Activated T-cell treated with anti-CD3 and anti-CD28 coated beads, Interleukin-2, amount 50 U/mL, for 1 hour (primary cell): Measurements from ENCODE around the gene FIBCD1.

Experiments
- DNase-seq: peaks from one replicate; pipeline ENCODE4 v3.0.0-alpha.2; 2020

FIBCD1 gene, protein sequence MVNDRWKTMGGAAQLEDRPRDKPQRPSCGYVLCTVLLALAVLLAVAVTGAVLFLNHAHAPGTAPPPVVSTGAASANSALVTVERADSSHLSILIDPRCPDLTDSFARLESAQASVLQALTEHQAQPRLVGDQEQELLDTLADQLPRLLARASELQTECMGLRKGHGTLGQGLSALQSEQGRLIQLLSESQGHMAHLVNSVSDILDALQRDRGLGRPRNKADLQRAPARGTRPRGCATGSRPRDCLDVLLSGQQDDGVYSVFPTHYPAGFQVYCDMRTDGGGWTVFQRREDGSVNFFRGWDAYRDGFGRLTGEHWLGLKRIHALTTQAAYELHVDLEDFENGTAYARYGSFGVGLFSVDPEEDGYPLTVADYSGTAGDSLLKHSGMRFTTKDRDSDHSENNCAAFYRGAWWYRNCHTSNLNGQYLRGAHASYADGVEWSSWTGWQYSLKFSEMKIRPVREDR

DNA sequence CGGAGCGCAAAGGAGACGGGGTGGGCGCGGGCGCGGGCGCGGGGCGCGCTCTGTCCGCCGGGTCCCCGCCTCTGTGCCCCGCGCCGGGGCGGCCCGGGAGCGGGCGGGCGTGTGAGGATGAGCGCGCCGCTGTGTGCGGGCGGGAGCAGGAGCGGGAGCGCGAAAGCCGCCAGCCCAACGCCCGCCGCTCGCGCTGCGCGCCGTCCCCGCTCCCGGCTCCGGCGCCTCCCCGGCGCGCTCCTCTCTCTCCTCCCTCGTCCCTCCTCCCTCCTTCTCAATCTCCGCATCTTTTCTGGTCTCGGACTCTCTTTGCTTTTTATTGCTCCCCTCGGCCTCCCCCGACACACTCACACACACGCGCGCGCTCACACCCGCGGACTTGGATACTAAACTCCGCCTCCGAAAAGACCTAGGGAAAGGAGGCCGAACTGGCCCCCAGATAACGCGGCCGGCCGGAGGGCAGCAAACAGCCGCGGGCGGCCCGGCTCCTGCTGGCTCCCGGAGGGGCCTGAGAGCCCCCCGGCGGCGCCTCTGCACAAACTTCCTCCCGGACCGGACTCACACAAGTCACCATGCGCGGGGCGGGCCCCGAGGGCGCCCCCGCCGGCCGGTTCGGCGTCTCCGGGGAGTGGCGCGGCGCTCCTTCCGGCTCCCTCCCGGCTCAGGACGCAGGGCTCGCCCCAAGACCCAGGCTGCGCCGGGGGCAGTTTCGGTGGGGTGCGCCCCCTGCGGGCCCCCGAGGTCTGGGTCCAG lies at the start of gene FIBCD1:
FIBCD1 (minus strand) TSS at position 596 of the 753 bp plus-strand sequence. CDS start 640 bp downstream, outside the sequence.
- no peak for DNase-seq

DNA sequence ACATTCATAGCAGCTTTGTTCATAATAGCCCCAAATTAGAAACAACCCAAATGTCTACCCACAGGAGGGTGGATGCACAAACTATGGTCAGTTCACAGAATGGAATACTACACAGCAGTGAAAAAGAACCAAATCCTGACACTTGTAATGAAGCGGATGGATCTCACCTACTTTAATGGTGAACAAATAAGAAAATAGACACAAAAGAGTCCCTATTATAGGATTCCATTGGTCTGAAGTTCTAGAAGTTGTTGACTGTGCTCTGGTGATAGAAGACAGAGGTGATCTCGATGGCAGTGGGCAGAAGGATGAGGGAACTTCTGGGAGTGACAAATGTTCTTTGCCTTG lies 49.3 kb upstream of the FIBCD1 start:
- DNase-seq, result no peak

DNA sequence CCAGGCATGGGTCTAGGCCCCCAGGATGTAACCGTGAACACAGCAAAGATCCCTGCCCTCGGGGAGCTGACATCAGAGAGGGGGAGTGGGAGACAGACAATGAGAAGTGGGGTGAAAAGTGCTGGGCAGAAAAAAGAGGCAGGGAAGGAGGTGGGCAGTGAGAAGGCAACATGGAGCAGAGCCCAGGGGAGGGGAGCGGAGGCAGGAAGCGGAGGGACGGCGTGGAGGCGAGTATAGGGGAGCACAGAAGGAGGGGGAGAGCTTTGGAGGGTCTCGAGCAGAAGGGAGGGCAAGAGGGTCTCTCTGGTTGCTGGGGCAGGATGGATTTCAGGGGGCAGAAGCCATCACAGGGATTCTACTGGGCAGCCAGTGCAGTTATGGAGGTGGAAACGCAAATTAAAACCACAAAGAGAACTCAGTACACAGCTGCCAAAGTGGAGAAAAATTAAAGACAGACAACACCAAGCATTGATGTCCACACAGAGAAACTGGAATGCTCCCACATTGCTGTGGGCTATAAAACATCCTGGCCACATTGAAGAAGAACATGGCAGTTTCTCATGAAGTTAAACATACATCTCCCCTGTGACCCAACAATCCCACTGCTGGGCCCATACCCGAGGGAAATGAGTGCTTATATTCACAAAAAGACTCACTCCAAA lies 48.8 kb upstream of the FIBCD1 start:
- DNase-seq, result no peak

DNA sequence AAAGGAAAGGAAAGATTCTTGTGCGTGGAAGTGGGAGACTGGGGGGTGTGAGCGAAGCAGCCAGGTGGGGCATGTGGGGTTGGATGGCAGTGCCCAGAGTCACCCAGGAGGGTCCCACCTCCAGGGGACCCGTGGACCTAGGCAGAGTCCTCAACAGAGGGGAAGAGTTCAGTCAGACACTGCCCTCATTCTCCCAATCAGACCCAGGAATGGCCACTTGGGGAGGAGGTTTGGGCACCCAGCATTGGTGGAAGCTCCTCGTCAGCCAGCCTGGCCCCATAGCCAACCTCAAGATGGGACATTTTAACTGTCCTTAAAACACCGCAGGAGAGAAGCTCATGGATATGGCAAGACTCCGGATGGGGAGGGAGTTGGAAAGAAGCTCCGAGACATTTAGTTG lies 48.0 kb upstream of the FIBCD1 start:
- DNase-seq, result no peak

DNA sequence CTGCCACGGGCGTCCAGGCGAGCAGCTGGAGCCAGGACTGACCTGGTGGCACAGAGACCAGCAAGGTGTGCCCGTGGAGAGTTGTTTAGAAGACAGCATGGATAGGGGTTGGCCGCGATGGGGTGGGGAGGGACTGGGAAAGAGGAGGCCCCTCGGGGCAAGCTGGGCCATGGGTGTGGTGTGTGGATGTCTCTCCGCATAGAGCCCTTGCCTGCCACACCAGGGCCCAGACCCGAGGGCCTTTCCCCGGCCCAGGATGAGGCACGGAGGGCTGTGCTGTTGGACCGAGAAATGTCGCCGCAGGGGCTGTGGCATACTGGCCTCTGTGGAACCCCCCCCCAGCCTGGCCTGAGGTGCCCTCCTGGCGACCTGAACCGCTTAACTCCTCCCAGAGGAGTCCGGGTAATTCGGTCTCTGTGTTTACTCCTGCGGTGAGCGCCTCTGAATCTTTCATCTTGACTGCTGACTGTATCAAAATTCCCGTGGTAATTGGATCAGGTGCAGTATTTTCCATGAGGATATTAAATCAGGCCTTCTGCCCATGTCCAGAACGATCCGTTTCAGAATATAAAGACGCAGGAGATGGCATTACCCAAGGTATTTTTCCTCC lies 47.4 kb upstream of the FIBCD1 start:
- no peak for DNase-seq

DNA sequence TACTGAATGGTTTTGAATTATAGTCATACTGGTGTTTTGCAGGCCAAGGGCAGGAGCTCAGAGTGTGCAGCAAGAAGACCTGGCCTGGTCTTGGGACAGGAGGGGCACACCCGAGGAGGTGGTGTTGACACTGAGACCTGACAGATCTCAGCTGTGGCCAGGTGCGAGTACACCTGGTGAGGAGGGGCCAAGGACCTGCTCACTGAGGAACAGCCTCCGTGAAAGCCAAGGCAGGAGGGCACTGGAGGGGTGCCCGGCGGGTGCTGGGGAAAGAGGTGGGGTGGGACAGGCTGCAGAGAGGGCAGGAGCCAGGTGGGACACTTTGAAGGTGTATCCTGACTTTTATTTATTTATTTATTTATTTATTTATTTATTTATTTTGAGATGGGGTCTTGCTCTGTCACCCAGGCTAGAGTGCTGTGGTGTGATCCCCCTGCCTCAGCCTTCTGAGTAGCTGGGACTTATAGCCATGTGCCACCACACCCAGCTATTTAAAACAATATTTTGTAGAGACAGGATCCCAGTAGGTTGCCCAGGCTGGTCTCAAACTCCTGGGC lies 46.6 kb upstream of the FIBCD1 start:
- no peak for DNase-seq

DNA sequence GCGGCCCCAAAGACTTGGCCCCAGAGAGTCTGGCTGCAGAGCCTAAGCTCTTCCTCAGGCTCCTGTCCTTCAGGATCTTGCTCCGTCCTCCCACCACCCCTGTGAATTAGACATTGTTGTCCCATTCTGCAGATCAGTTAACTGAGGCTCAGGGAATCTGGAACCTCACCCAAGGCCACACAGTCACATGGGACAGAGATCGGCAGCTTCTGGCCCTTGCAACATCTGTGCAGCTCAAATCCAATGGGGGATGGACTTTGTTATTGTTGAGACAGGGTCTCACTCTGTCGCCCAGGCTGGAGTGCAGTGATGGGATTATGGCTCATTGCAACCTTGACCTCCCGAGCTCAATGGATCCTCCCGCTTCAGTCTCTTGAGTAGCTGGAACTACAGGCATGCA lies 46.0 kb upstream of the FIBCD1 start:
- no peak for DNase-seq

DNA sequence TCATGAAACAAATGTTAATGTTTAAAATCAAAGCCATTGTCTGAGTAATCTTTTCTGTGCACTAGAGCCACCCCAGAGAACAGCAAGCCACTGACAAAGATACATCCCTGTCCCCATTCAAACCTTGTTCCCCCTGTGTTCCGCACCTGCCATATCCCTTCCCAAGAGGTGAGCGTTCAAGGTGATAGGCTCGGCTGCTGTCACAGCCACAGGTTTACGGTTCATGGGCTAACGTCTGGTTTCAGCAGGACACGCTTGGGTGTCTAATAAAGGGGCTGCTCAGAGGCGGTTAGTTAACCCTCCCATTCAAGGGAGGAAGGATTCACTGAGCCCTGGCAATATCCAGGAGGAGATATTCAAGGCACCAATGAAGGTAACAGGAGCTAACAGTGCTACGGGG lies 45.5 kb upstream of the FIBCD1 start:
- DNase-seq, result no peak

DNA sequence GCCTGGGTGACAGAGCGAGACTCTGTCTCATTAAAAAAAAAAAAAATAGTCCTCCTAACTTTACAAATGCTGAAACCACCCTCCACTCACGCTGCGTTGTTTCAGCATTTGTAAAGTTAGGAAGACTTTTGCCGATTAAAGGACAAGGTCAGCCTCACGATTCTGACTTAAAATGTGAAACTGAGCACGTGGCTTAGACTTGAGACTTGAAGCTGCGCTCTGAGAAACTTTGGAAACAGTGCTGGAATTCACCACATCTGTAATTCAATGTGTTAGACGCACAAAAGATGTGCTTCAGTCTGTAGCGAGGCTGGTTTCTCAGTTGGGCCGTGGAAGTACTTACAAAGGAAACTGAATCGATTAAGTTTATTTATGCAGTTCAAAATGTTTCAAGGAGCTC lies 44.9 kb upstream of the FIBCD1 start:
- DNase-seq, result no peak

DNA sequence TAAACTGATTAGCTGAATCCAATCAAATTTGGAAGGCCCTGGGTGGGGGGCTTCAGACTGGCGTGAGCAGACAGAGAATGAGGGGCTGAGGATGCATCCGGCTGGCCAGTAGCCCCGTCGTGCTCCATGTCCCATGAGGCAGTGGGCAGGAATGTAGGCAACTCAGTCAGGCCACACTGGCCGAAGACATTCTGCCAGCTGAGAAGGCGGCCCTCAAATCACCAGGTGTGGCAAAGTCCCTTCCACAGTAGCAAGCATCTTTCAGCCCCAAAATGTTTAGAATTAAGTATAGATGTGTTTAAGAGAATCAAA lies 44.3 kb upstream of the FIBCD1 start:
- no peak for DNase-seq

DNA sequence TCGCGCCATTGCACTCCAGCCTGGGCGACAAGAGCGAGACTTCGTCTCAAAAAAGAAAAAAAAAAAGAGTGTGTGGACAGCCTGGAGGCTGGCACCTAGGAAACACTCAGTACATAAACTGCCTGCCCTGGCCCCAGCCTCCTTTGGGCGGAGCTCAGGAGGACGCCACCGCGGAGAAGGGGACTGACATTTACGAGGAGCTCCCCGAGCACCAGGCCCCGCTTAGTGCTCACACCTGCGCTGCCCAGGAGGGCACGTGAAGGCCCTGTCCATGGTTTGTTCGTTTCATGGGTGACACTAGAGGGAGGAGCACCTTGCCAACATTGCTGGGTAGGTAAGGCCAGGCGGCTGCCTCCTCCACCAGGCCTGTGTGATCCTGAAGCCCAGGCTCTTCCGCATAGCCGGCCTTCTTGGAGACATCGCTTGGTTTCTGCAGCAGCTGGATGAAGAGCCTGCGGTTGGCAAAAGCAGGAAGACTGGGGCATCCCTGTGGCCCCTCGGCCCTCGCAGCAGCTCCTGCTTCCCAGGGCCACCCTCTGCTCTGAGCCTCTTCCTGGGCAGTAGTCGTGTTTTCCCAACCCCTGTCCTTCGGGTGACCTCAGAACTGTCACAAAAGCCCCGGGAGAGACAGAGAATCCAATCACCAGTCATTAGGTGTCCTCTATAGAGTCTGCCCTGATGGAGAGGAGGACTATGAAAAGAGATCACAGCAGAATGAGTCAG lies 43.8 kb upstream of the FIBCD1 start:
- no peak for DNase-seq

DNA sequence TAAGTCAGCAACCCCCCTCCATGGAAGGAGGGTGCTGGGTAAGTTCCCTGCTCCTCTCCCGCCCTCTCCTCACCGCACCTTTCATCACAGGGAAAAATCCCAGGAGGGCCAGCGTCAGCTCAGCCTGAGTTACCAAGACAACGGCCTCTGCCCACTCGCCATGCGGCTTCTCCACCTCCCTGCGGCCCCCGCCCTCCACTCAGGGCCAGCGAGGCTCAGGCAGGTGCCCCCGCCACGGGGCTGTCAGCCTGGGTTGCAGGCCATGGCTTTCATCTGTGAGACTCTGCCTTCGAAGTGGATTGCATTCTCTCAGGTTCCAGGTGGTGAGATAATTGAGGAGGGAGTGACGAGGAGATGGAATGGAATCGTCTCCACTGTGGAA lies 42.7 kb upstream of the FIBCD1 start:
- DNase-seq, result no peak

DNA sequence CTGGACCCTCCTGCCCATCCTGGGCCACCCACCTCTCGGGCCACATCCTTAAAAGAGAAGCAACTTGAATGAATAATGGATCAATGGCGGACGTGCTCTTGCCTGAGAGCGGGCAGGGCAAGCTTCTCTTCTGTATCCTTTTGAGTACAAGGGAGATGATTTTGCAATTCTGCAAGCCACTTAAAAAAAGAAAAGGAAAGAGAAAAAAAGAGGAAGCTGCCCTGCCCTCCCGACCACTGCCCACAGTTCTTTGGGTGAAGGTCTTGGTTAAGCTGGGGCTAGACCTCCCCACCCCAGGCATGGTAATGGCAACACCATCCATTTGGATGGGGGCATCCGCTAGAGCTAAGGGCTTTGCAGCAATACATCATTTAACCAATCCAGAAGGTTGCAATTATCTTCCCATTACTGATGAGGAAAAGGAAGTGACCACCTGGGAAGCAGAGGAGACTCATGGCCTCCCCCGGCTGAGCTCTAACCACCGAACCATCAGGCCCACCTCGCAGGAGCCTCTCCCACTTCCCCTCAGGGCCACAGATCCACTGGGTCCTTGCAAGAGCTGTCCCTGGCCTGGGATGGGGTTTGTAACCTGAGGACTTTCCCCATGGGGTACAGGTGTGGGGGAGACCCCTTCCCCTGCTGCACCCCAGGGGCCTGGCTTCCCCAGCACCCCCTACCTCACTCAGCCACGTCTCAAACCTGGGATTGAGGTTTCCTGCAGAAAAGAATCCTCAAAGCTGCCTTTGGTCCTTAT lies 42.1 kb upstream of the FIBCD1 start:
- no peak for DNase-seq

DNA sequence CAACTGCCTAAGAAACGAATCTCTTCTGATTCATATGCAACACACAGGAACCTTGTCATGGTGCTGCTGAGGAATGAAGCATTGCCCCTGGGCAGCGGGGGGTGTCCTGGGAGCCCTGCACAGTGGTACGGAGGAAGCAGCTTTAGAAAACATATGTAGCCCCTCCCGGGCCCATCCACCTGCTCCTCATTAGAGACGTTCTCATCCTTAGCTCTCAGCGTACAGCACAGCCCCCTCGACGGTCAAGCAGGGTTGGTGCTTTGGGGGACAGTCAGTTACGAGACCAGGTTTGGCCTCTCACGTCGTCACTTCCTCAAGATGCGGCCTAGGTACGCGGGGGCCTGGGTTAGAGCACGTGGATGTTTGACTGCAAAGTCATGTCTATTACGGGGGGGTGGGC lies 41.5 kb upstream of the FIBCD1 start:
- no peak for DNase-seq

DNA sequence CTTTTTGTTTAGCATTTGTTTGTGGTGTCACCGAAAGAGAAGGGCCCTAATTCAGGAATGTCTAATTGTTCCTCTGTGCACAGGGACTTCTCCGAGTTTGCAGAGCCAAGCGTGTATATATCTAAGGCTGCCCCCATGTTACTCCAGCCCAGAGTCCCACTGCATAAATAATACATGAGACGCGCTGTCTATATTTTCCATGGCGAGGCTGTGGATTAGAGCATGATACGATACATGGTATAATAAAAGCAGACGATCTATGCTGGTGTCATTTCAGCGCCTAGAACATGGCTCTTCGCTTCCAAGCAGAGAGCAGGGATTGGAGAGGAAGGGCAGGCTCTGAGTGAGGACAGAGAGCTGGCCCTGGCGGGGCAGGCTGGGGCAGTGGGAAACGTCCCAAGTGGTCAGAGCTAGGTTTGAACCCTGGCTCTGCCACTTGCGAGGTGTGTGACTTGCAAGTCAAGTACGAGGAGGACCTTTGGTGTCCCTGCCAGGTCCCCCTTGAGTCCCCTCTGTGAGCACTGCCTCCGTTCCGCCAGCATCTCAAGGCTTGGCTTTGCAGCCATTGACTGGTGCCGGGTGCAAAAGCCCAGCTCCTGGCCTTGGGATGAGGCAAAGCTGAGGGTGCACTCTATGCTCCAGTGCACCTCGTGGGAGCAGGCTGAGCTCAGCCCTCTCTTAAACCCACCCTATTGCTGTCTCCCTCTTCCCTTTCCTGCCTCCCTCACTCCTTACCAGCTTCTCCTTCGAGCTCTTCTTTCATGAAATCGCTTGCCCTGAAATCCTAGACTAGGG lies 40.7 kb upstream of the FIBCD1 start:
- DNase-seq, result no peak

DNA sequence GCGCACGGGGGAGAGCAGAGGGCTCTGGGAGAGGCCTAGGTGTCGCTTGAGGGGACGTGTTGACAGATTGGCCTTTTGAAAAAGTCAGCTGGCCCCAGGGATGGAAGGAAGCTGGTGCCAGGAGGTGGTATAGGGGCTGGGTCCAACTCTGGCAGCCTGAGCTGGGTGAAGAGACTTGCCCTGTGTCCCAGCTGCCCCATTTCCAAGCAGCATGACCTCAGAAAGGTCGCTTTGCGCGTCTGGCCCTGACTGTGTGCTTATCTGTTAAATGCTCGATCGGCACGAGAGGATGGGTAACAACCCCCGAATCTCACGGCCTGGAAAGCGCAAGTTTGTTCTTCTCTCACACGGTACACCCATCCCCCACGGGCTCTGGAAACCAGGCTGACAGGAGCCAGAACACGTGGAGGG lies 38.8 kb upstream of the FIBCD1 start:
- DNase-seq, result no peak

DNA sequence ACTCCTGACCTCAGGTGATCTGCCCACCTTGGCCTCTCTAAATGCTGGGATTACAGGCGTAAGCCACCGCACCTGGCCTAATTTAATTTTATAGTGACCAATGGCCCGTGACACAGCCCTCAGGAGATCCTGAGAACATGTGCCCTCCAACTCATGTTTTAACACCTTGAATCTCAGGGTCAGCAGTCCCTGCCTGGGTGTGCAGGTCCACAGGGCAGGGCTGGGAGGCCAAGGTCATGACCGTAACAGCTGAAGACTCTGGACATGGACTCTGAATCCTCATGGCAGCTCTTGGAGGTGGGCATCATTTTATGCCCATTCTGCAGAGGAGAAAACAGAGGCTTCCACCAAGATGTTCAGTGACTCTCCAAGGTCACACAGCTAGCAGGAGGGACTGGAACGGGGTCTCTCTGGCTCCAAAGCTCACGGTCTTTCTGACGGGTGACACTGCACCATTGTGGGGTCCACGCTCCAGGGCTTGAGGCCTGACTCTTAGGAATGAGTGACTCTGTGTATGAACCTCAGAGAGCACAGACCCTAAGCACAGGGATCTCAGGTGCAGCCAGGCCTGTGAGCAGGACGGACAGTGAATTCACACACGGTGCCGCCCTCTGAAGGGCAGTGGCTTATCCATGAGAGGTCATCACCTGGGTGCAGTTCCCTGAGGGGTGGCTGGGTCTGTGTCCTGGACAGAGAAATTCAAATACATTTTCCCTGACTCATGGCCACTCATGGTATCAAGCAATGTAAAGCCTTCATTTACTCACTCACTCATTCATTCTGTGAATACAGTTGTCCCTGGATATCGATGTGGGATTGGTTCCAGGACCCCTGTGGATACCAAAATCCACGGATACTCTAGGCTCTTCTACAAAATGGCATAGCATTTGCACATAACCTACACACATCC lies 37.1 kb upstream of the FIBCD1 start:
- DNase-seq, result no peak

DNA sequence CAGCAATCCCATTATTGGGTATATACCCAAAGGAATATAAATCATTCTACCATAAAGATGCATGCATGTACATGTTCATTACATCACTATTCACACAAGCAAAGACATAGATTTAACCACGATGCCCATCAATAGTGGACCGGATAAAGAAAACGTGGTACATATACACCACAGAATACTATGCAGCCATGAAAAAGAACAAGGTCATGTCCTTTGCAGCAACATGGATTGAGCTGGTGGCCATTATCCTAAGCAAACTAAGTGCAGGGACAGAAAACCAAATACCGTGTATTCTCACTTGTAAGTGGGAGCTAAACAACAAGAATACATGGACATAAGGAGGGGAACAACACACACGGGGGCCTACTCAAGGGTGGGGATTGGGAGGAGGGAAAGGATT lies 36.1 kb upstream of the FIBCD1 start:
- DNase-seq, result no peak

DNA sequence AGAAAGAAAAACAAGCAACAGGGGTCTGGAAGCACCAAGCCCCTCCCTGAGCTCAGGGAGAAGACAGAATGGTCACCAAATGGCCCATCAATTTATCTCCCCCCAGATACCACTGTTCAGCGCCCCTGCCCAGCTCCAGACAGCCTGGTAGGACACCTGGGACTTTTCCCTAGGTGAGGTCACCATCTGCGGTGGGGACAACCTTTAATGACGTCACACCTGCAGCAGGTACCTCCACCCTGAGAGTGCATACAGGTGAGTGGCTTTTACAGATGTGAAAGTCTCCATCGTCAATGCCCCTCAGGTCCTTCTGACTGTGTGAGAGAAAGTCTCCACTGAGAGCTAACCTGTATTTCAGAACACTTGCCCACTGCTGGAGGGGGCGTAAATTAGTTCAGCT lies 35.6 kb upstream of the FIBCD1 start:
- DNase-seq, result no peak
